ENCODE data around the gene HSPH1.
A peak's percentile ranks its signal among the peaks of the same experiment; 100 is the strongest.
"Not testable (repeated sequence)": the region's sequence is repeated elsewhere in the genome, so short reads cannot be mapped to it uniquely, and the experiment has no call there.

The HSPH1 gene

DNA sequence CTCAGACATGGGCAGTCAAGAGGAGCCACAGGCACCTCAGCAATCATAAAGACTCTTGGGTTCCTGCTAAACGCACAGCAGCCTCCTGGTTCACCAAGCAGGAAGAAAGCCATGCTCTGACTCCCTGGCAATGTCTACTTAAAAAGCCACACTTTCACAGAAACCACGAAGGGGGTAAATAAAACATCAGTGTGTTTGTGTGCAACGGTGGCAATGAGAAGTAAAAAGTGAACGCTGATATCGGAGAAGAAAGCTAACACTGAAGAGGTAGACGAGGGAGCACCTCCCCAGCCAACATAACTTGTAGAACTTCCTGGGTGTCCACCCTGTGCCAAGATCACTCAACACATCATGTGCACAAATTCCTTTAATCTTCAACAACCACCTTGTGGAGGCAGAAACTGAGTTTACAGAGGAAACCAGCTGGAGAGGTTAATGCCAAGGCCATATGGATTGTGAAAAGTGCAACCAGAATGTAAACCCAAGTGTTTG is 30.2 kb downstream of the HSPH1 start:
- no peak for DNase-seq (ENCODE audit: low spot score)

DNA sequence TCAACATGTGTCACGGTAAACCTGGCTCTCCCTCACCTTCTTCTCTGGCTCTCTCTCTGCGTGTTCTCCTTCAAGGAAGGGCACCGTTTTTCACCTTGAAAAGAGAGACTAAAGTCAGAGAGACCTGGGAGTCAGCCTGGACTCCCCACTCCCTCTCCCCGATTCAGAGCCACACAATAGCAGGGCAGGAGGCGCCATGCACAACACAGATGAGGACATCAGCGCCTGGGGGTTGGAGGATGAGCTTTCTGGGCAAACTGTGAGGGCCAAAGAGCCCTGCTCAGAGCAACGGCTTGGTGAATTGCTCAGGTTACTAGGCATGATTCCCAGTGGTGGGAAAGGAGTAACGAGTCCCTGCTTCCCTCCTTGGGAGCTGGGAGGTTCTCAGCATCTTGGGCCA is 32.3 kb downstream of the HSPH1 start:
- no peak for DNase-seq (ENCODE audit: low spot score)

DNA sequence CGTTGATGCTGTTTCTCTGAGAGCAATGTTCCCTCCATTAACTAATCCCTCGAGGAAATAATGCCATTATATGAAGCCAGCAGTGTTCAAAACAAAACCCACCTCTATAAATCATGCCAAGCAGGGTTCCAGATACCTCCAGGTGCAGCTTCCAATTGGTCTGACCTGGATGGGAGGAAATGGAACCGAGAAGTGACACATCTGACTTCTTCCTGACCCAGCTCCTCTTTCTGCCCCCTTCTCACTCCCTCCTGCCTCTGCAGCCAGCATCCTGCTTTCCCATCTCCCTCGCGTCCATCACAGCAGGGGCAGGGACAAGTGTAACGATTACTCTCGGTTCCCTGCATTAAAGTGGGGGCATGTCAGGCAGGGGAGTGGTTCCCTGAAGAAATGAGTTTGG is 37.5 kb downstream of the HSPH1 start:
- DNase-seq (ENCODE audit: low spot score): no peak

DNA sequence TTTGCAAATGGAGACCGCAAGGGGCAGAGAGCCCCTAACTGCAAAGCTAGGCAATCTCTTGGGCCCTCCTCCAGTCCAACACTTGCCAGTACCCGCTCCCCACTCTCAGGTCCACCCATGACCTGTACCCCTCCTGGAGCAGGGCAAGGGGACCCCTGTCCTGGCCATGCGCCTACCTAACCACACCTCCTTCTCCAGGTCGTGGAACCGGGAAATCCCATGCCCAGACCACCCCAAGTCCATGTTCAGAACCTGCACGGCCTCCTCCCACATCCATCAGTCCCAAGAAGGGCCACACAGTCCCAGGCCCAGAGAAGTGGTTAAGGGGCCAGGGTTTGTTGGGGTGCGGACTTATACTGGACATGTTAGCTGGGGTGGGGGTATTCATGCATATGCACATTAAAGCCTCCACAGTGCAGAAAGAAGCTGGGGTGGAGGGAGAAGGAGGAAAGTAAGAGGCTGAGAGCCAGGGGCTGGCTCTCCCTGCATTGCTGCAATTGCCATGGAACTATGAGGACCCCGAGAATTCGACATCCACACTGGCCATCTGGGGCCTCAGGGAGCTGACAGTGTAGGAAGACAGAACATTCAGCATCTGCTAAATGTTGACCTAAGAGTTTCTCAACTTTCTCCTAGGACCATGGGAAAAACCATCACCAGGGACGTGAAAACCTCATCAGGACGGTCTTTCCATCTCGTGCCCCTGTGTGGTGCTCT is 39.0 kb downstream of the HSPH1 start:
- no peak for DNase-seq (ENCODE audit: low spot score)

DNA sequence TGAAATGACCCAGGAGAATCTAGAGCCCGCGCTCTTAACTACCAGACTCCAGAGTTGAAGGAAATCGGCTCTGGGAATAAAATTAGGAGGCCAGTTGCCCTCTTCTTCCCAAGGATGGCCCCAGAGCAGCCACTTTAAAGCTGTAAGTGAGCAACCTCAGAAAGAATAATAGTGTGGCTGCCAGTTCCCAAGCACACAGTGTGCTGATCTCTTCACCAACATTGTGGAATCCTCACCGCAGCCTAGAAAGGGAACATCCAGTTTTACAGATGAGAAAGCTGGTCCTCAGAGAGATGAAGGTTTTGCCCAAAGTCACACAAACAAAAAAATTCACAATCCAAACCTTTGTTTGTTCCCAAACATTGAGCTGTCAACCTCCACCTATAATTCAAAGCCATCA is 39.6 kb downstream of the HSPH1 start:
- no peak for DNase-seq (ENCODE audit: low spot score)

DNA sequence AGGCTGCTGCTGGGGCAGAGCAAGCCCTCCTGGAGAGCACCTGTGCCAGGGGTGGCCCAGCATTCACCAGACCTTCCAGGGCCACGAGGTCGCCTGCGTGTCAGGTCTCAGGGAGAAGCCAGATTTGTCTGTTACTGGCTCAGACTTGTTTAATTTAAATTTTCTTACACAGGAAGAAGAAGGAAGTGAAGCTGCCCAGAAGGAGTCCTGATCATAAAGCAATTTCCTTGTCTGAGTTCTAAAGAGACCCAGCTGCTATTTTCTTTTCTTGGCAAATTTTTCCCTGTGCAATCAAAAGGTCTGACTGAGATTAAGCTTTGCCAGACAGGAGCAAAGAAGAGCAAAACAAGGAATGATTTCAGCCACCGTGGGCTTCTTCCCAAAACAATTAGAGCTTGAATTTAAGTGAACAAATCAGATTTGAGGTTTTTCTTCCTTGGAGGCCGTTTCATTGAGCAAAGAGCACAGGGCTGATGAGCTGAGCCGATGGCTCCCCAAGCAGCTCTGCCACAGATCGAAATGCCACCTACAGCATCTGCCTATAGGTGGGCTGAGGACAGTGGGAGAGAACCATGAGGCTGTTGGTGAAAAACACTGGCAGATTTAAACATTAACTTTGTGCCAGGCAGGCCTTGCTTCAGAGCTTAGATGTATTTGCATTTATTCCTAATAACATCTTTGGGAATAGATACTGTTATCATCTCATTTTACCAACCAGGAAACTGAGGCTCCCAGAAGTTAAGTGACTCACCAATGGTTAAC is 40.1 kb downstream of the HSPH1 start:
- no peak for DNase-seq (ENCODE audit: low spot score)

DNA sequence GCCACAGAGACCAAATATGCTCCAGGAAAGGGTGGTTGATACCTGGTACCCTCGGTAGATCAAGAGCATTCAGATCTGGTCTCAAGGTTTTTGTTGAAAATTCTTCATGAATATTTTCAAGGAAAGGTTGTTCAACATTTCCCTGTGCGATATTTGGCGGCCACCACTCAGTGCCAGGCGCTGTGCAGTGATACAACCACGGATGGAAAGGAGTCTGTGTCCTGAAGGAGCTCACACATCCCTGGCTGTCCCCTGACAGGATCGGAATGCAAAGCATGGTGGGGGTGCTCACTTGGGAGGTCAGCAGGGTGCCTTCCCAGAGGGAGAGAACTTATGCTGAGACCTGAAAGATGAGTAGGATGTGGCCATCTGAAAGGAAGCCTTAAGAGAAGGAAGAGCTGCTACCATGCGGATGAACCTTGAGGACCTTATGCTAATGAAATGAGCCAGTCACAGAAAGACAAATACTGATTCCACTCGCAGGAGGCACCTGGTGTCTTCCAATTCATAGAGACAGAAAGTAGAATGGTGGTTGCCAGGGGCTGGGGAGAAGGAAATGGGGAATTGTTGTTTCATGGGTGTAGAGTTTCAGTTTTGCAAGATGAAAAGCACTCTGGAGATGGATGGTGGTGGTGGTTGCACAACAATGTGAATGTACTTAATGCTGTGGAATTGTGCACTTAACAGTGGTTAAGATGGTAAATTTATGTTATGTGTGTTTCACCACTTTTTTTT is 41.6 kb downstream of the HSPH1 start:
- DNase-seq (ENCODE audit: low spot score): no peak

DNA sequence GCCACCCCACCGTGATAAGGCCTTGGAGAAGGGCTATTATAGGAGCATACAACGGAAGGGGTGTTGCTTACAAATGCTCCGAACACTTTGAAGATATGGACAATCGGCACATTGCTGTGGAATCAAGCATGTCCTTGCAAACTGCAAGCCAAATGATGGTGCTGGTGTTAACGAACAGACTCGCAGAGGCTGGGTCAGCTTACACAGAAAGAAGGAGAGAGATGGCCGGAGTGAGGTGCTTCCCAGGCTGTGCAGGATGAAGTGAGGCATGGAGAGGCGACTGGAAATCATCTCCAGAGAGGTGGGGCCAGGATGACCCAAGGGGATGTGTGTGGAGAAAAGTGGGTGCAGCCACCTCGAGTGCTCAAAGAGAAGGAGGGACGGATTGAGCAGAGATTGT is 42.2 kb downstream of the HSPH1 start:
- DNase-seq (ENCODE audit: low spot score): no peak

DNA sequence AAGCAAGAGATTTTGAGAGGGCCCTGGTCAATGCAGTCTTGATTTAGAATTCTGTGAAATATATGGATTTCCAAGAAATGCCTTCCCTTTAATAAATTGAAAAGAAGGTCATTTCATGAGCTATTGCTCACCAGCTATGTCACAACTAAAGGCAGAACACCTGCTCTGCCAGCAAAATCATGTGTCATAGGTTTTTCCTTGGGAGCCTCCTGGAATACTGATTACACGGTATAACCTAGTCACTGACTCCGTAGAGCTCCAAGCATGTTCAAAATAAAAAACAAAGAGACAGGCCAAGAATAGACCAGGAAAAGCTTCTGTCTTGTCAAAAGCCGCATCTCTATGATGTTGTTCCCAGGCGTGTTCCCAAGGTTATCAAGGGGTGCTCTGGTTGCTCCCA is 45.5 kb downstream of the HSPH1 start:
- DNase-seq (ENCODE audit: low spot score): no peak

DNA sequence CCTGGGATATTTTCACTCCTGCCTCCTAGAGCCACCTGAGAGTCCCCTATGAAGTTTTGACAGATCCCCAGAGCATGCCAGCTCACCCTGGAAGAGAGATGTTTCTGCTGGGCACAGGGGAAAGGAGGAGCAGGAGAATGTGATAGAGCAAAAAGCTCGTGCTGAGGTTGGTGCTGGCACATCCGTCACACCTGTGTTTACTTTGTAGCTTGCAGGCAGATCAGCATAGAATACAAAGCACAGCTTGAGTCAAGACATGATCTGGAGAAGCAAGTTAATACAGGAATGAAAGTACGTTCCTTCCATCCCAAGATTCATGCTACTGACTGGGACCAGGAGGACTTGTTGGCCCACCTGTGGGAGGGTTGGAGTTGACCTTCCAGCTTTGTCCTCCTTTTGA is 46.1 kb downstream of the HSPH1 start:
- no peak for DNase-seq (ENCODE audit: low spot score)

DNA sequence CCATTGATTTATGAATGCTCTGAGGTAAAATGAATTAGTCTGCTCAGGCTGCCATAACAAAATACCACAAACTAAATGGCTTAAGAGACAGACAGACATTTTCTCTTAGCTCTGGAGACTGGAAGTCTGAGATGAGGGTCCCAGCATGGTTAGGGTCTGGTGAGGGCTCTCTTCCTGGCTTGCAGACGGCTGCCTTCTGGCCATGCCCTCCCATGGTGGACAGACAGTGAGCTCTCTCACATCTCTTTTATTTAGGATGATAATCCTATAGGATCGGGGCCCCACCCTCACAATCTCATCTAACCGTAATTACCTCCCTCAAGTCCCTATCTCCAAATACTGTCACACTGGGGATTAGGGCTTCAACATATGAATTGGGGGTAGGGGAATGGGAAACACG is 47.1 kb downstream of the HSPH1 start:
- DNase-seq (ENCODE audit: low spot score): no peak

DNA sequence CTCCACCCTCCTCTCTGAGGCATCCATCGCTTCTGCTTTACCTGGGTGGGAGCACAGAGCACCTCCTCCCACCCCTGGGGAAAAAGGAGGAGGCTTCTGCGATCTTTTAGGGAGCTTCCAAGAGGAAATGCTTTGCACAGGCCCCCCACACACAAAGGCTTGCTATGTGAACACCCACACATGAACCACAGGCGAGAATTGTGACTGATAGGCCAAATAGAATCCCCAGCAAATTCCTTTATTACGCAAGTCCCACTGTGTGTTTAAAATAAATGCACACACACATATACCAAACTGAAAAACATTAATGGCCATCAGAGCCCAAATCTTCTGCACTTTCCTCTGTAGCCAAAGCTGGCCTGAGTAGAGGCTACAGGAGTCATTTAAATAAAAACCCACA is 50.6 kb downstream of the HSPH1 start:
- no peak for DNase-seq (ENCODE audit: low spot score)

DNA sequence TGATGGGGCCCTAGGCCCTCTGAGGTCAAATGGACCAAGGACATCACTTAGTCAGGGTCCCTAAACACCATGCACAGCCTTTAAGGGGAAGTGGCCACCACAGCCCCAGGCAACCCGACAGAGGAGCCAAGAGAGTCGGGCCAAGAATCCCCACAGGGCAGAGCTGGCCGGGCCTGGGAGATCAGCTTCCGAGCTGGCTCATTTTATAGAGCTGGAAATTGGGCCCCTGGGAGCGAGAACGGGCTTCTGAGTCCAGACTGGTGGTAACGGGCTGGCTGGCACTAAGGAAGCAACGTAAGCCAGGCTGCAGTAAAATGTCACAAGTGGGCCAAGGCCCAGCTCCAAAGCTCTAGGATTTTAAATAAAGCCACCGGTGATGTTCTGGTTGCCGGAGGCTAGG is 51.1 kb downstream of the HSPH1 start:
- DNase-seq (ENCODE audit: low spot score): no peak

DNA sequence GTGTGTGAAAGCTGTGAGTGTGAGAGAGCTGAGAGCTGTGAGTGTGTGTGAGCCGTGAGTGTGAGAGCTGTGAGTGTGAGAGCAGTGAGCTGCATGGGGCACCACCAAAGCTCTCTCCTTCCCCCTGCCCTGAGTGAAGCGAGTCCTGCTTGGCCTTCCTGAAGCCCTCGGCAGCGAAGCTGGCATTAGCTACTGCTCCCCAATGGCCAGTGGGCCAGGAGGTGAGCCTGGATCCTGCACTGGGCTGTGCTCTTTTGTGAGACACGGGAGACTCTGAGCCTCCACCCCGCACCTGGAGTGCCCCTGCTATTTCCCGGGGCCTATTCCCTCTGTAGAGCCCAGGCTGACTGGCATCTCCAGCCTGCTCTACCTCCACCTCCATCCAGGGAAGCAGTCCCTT is 51.5 kb downstream of the HSPH1 start:
- no peak for DNase-seq (ENCODE audit: low spot score)

DNA sequence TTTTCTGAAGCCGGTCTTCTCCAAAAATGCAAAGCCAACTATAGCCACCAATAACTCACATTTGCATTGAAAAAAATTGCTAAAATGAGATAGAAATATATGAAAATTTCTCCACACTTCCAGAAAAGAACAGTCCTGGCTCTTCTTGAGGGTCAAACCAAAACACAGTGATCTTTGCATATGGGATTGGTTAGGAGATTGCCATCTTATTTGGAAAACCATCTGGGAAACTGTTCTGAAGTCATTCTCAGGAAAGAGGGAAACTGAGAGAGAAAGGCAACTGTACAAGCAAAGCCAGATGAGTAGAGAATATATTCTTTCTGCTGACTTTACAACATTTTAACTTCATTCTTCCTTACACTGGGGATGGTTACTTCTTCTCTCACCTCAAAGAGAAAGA is 54.6 kb downstream of the HSPH1 start:
- no peak for DNase-seq (ENCODE audit: low spot score)

DNA sequence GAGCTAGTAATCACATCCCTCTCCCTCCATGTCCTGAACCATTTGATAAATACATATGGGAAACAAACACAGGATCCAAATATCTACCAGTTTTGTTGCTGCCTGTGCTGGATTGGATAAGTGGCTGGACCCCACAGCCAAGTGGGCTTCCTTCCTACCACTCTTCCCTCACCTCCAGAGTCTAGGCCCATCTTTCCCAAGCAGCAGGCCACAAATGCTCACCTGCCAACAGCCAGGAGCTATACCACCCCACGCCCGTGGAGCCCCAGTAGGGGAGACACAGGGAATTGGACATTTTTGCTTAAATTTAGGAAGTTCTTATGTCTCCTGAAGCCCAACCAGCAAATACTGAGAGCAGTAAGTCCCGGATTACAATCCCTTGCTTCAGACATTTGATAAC is 55.8 kb downstream of the HSPH1 start:
- DNase-seq (ENCODE audit: low spot score): no peak

DNA sequence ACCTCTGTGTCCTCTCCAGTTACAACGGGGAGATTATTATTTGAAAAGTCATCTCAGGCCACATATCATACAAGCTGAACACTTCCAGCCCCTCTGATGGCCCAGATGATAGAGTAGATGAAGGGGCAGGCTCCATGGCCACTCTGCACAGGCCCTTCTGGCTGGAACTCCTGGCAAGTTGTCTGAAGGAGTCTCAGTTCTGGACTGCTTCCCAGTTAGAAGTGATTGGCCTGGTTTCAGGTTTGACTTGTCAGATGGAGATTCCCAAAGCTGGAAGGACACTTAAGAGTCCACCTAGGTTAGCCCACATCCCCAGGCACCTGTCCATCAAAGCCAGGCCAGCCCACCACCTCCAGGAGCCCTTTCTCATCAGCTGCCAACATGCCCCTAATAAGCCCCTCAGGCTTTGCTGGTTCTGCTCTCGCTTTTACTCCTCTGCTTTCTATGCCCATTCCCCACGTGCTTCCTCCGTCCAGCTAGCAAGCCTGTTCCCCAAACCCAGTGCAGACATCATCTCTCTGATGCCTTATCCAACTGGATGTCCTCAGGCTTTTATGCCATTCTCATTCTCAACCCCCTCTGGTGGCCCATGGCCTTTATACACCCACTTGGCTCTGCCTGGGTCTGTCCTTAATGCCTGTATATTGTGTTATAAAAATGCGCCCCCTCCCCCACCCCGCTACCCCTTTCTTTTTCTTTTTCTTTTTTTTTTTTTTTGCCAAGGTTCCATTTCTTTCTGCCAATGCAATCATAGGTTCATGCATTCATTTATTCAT is 56.5 kb downstream of the HSPH1 start:
- DNase-seq (ENCODE audit: low spot score): peak; percentile 12

DNA sequence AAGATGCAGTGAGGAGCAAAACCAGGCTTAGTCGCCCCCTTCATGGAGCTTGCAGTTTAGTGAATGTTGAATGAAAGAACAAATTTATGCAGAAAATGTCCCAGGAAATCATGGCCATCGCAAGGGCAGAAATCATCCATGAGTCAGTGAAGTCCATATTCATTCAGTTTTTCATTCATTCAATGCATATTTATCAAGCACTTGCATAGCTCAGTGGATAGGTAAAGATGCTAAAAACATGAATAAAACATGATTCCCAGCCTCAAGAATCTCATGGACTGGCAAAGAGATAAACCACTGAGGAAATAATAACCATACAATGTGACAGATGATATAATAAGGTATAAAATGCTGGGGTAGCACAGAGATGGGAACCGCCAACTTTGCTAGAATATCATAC is 58.8 kb downstream of the HSPH1 start:
- DNase-seq (ENCODE audit: low spot score): no peak

DNA sequence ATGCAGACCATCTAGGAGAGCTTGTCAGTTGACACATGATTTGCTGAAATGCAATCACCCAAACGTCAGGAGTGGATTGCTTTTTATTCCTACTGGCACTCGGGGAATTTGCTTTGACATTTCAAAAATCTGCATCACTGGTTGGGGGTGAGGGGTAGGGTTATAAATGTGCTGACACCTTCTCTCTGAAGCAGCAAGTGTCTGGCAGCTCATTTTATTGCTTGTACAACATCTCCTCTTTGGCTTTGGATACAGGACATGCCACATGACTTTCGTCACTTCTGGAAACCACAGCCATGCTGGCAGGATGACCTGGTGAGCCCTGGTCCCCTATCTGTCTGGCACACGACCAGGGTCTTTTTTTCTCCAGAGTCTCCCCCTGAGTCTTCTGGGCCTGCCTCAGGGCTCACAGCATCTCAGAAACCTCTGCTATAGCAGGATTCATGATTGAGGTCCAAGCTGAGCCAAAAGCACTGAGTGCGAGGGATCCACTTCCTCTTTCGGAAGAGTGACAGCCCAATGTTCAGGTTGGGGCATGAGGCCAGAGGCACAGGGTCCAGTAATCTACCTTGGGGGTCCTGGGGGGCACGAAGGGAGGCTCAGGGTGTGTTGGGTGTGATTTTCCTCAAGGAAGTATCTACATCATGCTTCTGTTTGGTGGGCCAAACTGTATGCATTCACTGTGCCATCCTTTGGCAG is 60.1 kb downstream of the HSPH1 start:
- DNase-seq (ENCODE audit: low spot score): no peak

DNA sequence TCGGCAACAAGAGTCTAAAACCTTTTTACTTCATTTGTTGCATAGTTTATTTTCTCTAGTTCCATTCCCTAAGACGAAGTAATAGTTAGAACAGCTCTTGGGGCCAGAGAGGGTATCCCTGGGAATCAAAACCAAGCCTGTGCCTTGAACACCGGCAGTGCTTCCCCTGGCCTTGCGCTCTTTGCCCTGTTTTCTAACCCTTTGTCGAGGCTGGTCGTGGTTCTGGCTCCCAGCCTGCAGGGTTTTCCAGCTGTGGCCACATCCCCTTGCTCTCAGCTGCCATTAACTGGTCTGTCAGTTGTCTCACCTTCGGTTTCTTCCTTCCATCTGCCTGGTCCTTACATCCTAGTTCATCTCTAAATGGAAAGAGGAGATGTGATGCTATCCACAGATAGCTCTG is 61.0 kb downstream of the HSPH1 start:
- no peak for DNase-seq (ENCODE audit: low spot score)

DNA sequence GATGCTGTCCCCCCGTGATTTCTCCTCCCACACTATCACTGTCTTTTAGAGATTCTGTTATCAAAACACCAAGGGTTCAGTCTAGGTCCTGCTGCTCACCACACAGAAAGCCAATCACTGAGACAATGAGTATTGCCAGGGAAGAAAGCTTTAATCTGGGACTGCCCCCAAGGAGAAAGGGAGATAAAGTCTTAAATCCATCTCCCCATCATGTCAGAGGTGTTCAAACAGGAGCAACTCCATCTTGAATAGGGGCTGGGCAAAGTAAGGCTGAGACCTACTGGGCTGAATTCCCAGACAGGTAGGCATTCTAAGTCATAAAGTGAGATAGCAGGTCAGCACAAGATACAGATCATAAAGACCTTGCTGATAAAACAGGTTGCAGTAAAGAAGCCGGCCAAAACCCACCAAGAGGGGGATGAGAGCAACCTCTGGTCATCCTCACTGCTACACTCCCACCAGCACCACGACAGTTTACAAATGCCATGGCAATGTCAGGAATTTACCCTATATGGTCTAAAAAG is 63.7 kb downstream of the HSPH1 start:
- not testable (repeated sequence) for DNase-seq (ENCODE audit: low spot score)

All from NAMALWA (cell line).